HG02943 (cell line): ENCODE measurements around the gene DHRS9.
A peak's percentile ranks its signal among the peaks of the same experiment; 100 is the strongest.
"Not testable (repeated sequence)": the region's sequence is repeated elsewhere in the genome, so short reads cannot be mapped to it uniquely, and the experiment has no call there.

ENCODE experiments used
- ATAC-seq: cut with Tn5 transposase; IDR thresholded peaks from one replicate; pipeline ENCODE4 v1.9.1; 2021; ENCODE audit warnings: mild to moderate bottlenecking, low read depth, moderate library complexity; ENCODE audit not compliant: unreplicated experiment

Gene DHRS9

GRCh38 chr2:169129703-169130243, 60.4 kb downstream of the DHRS9 start:
- ATAC-seq = no peak

- ATAC-seq = peak; percentile 61
Measured at GRCh38 chr2:169131587-169132512, 62.5 kb downstream of the DHRS9 start.

GRCh38 chr2:169134272-169134671, 64.9 kb downstream of the DHRS9 start:
- ATAC-seq = not testable (repeated sequence)

- not testable (repeated sequence) for ATAC-seq
Measured at GRCh38 chr2:169136428-169136827, 67.1 kb downstream of the DHRS9 start.

GRCh38 chr2:169136885-169137534, 67.6 kb downstream of the DHRS9 start:
- no peak for ATAC-seq

GRCh38 chr2:169137924-169138323, 68.6 kb downstream of the DHRS9 start:
- no peak for ATAC-seq

GRCh38 chr2:169139145-169139544, 69.8 kb downstream of the DHRS9 start:
- ATAC-seq = no peak

- no peak for ATAC-seq
Measured at GRCh38 chr2:169139993-169140767, 70.8 kb downstream of the DHRS9 start.

GRCh38 chr2:169141713-169142352, 72.5 kb downstream of the DHRS9 start:
- ATAC-seq = no peak

- ATAC-seq = no peak
Measured at GRCh38 chr2:169143998-169144397, 74.6 kb downstream of the DHRS9 start.
